ENCODE data around the gene RFTN1. TPM values are rescaled to one million over a fixed set of nuclear protein-coding genes. Genes with fewer than 3 reads are reported as not detected.

RFTN1 gene
- total RNA-seq, 1 donor from 2014 or later: 0.96 TPM

- no peak for TF ChIP-seq CTCF (IDR thresholded peaks at IDR 0.05; ENCODE audit: unreplicated experiment)
- Mint-ChIP-seq H3K4me3 (ENCODE audit: low read depth) (no peak overlapping the region), H3K27me3 (no peaks in the 10 kb centered on the region), H3K27ac (no peak overlapping the region), H3K36me3 (ENCODE audit: insufficient read depth) (peaks cover 8% of the 10 kb centered on the region), H3K4me1 (ENCODE audit: low read depth) (no peaks in the 10 kb centered on the region), H3K9me3 (ENCODE audit: low read depth) (no peaks in the 10 kb centered on the region)
- no peak for DNase-seq (ENCODE audit: low spot score, unreplicated experiment)
Observed at GRCh38 chr3:16309558-16309957, 203.9 kb downstream of the RFTN1 start.

- H3K4me1 Mint-ChIP-seq (ENCODE audit: low read depth): peaks cover 2% of the 10 kb centered on the region
- no peaks in the 10 kb centered on the region for H3K27me3 Mint-ChIP-seq
Observed at GRCh38 chr3:16308727-16309126, 204.8 kb downstream of the RFTN1 start.

GRCh38 chr3:16307832-16308531 is 205.5 kb downstream of the RFTN1 start:
- no peak overlapping the region for H3K27ac Mint-ChIP-seq
- H3K27me3 Mint-ChIP-seq: no peaks in the 10 kb centered on the region
- no peak overlapping the region for H3K4me3 Mint-ChIP-seq (ENCODE audit: low read depth)
- DNase-seq (ENCODE audit: low spot score, unreplicated experiment): no peak
- no peak for TF ChIP-seq CTCF (IDR thresholded peaks at IDR 0.05; ENCODE audit: unreplicated experiment)
- peaks cover 8% of the 10 kb centered on the region for H3K36me3 Mint-ChIP-seq (ENCODE audit: insufficient read depth)
- no peaks in the 10 kb centered on the region for H3K9me3 Mint-ChIP-seq (ENCODE audit: low read depth)
- H3K4me1 Mint-ChIP-seq (ENCODE audit: low read depth): peaks cover 2% of the 10 kb centered on the region

More at GRCh38 chr3:16308727-16309126, 204.8 kb downstream of the RFTN1 start:
- H3K27ac Mint-ChIP-seq: no peak overlapping the region
- TF ChIP-seq CTCF (IDR thresholded peaks at IDR 0.05; ENCODE audit: unreplicated experiment): no peak
- H3K4me3 Mint-ChIP-seq (ENCODE audit: low read depth): no peak overlapping the region
- DNase-seq (ENCODE audit: low spot score, unreplicated experiment): no peak
- no peaks in the 10 kb centered on the region for H3K9me3 Mint-ChIP-seq (ENCODE audit: low read depth)
- H3K36me3 Mint-ChIP-seq (ENCODE audit: insufficient read depth): peaks cover 8% of the 10 kb centered on the region

- Mint-ChIP-seq H3K27me3 (no peaks in the 10 kb centered on the region), H3K4me3 (ENCODE audit: low read depth) (no peak overlapping the region), H3K27ac (peak overlapping the region; percentile 35), H3K4me1 (ENCODE audit: low read depth) (peaks cover 2% of the 10 kb centered on the region), H3K36me3 (ENCODE audit: insufficient read depth) (peaks cover 17% of the 10 kb centered on the region), H3K9me3 (ENCODE audit: low read depth) (no peaks in the 10 kb centered on the region)
- no peak for TF ChIP-seq CTCF (IDR thresholded peaks at IDR 0.05; ENCODE audit: unreplicated experiment)
- DNase-seq (ENCODE audit: low spot score, unreplicated experiment): no peak
Observed at GRCh38 chr3:16305111-16305541, 208.4 kb downstream of the RFTN1 start.

- Mint-ChIP-seq H3K27ac (no peak overlapping the region), H3K9me3 (ENCODE audit: low read depth) (no peaks in the 10 kb centered on the region), H3K4me1 (ENCODE audit: low read depth) (peaks cover 2% of the 10 kb centered on the region), H3K27me3 (no peaks in the 10 kb centered on the region), H3K4me3 (ENCODE audit: low read depth) (no peak overlapping the region), H3K36me3 (ENCODE audit: insufficient read depth) (peaks cover 12% of the 10 kb centered on the region)
- TF ChIP-seq CTCF (IDR thresholded peaks at IDR 0.05; ENCODE audit: unreplicated experiment): no peak
- DNase-seq (ENCODE audit: low spot score, unreplicated experiment): no peak
Observed at GRCh38 chr3:16304061-16305010, 209.2 kb downstream of the RFTN1 start.
